ENCODE results near the gene FOXI1.

The FOXI1 gene

GRCh38 chr5:170148430-170149205, 42.9 kb downstream of the FOXI1 start:
- CTCF ChIA-PET: no interaction called here
- no peaks in the 10 kb centered on the region for H3K9me3 ChIP-seq (ENCODE audit: control extremely low read depth in 1 of 5, control insufficient read depth in 4 of 5, insufficient read depth in 2 of 5, low read depth in 1 of 5, low read length in 4 of 5)
- H3K36me3 ChIP-seq (ENCODE audit: control insufficient read depth in 4 of 4, insufficient read depth in 4 of 4, low read length in 3 of 4): no peaks in the 10 kb centered on the region
- no peak overlapping the region for H3K27ac ChIP-seq (ENCODE audit: insufficient read depth in 1 of 2, low read depth in 1 of 2, low read length in 2 of 2, poor library complexity in 1 of 2, severe bottlenecking in 2 of 2)
- H3K27me3 ChIP-seq (replicated peaks in 2 of 5; ENCODE audit: control insufficient read depth in 4 of 5, insufficient read depth in 5 of 5, low read length in 4 of 5): peaks cover 0 to 2% (median 0%) of the 10 kb centered on the region in 5 experiments
- WGBS (ENCODE audit: insufficient coverage): 76% methylated on average over 12 of the region's 12 CpGs
- no peak overlapping the region for H3K4me3 ChIP-seq (ENCODE audit: control insufficient read depth in 1 of 7, extremely low read depth in 1 of 7, insufficient read depth in 4 of 7, low read depth in 2 of 7, low read length in 6 of 7)
- H3K4me1 ChIP-seq (ENCODE audit: control extremely low read depth in 1 of 4, control insufficient read depth in 4 of 4, insufficient read depth in 4 of 4, low read length in 3 of 4): no peaks in the 10 kb centered on the region
- POLR2A ChIA-PET: no interaction called here
- DNase-seq: no peak

DNA sequence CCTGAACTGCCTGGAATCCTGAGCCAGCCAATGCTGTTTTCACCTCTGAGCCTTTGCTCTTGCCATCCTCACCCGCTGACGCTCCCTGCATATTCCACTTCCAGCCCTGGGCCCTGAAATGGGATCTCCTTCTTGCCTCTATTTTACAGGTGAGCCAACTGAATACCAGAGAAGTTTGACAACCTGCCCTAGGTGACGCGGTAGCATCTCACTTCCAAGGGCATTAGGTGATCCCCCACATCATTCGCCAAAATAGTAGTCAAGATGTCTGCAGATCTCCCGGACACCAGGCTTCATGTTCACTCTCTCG, 43.5 kb downstream of the FOXI1 start:
- WGBS (ENCODE audit: insufficient coverage): 96% methylated on average over 7 of the region's 7 CpGs
- no peak for DNase-seq
- Histone ChIP-seq H3K4me1 (ENCODE audit: control extremely low read depth in 1 of 4, control insufficient read depth in 4 of 4, insufficient read depth in 4 of 4, low read length in 3 of 4) (no peaks in the 10 kb centered on the region), H3K9me3 (ENCODE audit: control extremely low read depth in 1 of 5, control insufficient read depth in 4 of 5, insufficient read depth in 2 of 5, low read depth in 1 of 5, low read length in 4 of 5) (no peaks in the 10 kb centered on the region), H3K36me3 (ENCODE audit: control insufficient read depth in 4 of 4, insufficient read depth in 4 of 4, low read length in 3 of 4) (no peaks in the 10 kb centered on the region), H3K4me3 (ENCODE audit: control insufficient read depth in 1 of 7, extremely low read depth in 1 of 7, insufficient read depth in 4 of 7, low read depth in 2 of 7, low read length in 6 of 7) (no peak overlapping the region), H3K27me3 (replicated peaks in 2 of 5; ENCODE audit: control insufficient read depth in 4 of 5, insufficient read depth in 5 of 5, low read length in 4 of 5) (peaks cover 0 to 2% (median 0%) of the 10 kb centered on the region in 5 experiments), H3K27ac (ENCODE audit: insufficient read depth in 1 of 2, low read depth in 1 of 2, low read length in 2 of 2, poor library complexity in 1 of 2, severe bottlenecking in 2 of 2) (no peak overlapping the region)
- ChIA-PET POLR2A (no interaction called here), CTCF (no interaction called here)

DNA sequence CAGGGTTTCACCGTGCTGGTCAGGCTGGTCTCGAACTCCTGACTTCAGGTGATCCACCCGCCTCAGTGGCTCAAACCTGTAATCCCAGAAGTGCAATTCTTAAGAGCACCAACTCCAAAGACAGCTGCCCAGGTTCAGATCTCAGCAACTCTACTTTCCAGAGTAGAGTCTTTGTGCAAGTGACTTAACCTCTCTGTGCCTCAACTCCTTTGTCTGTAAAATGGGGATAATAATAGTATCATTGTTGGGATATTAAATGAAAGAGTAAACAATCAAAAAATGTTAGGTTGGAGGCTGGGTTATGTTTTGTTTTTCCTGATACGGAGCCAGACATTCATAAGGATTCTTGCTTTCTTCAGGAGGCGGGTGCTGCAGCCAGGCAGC, 45.0 kb downstream of the FOXI1 start:
- ChIA-PET CTCF (no interaction called here), POLR2A (no interaction called here)
- Histone ChIP-seq H3K9me3 (ENCODE audit: control extremely low read depth in 1 of 5, control insufficient read depth in 4 of 5, insufficient read depth in 2 of 5, low read depth in 1 of 5, low read length in 4 of 5) (no peaks in the 10 kb centered on the region), H3K27me3 (replicated peaks in 2 of 5; ENCODE audit: control insufficient read depth in 4 of 5, insufficient read depth in 5 of 5, low read length in 4 of 5) (peaks cover 0 to 2% (median 0%) of the 10 kb centered on the region in 5 experiments), H3K4me3 (ENCODE audit: control insufficient read depth in 1 of 7, extremely low read depth in 1 of 7, insufficient read depth in 4 of 7, low read depth in 2 of 7, low read length in 6 of 7) (no peak overlapping the region), H3K27ac (ENCODE audit: insufficient read depth in 1 of 2, low read depth in 1 of 2, low read length in 2 of 2, poor library complexity in 1 of 2, severe bottlenecking in 2 of 2) (no peak overlapping the region), H3K36me3 (ENCODE audit: control insufficient read depth in 4 of 4, insufficient read depth in 4 of 4, low read length in 3 of 4) (no peaks in the 10 kb centered on the region), H3K4me1 (ENCODE audit: control extremely low read depth in 1 of 4, control insufficient read depth in 4 of 4, insufficient read depth in 4 of 4, low read length in 3 of 4) (no peaks in the 10 kb centered on the region)
- DNase-seq: no peak
- WGBS (ENCODE audit: insufficient coverage): 97% methylated on average over 4 of the region's 5 CpGs

- Histone ChIP-seq H3K27ac (ENCODE audit: insufficient read depth in 1 of 2, low read depth in 1 of 2, low read length in 2 of 2, poor library complexity in 1 of 2, severe bottlenecking in 2 of 2) (no peak overlapping the region), H3K36me3 (ENCODE audit: control insufficient read depth in 4 of 4, insufficient read depth in 4 of 4, low read length in 3 of 4) (no peaks in the 10 kb centered on the region), H3K9me3 (ENCODE audit: control extremely low read depth in 1 of 5, control insufficient read depth in 4 of 5, insufficient read depth in 2 of 5, low read depth in 1 of 5, low read length in 4 of 5) (no peaks in the 10 kb centered on the region), H3K27me3 (replicated peaks in 2 of 5; ENCODE audit: control insufficient read depth in 4 of 5, insufficient read depth in 5 of 5, low read length in 4 of 5) (peaks cover 0 to 2% (median 0%) of the 10 kb centered on the region in 5 experiments), H3K4me1 (ENCODE audit: control extremely low read depth in 1 of 4, control insufficient read depth in 4 of 4, insufficient read depth in 4 of 4, low read length in 3 of 4) (no peaks in the 10 kb centered on the region), H3K4me3 (ENCODE audit: control insufficient read depth in 1 of 7, extremely low read depth in 1 of 7, insufficient read depth in 4 of 7, low read depth in 2 of 7, low read length in 6 of 7) (no peak overlapping the region)
- 93% methylated on average over 7 of the region's 7 CpGs for WGBS (ENCODE audit: insufficient coverage)
- CTCF ChIA-PET: no interaction called here
- POLR2A ChIA-PET: no interaction called here
- peak; percentile 45 to 87 (median 82) for DNase-seq
Observed at GRCh38 chr5:170151097-170151831, 45.6 kb downstream of the FOXI1 start.

DNA sequence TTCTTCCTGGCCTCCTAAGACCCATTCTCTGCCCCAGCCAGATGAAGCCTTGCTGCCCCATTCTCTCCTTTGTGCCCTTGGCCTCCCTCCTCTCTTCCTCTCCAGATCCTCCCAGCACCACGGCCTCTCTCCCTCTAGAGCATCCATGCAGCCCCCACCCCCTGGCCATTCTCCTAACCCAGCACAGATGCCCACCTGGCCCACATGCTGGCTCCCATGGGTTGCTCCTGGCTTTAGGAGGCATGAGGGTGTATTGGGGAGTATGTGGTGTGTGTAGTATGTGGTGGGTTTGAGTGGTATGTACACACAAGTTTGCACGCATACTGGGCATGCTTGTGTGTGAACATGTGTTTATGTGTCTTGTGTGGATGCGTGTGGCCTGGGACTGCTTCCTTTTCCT, 47.1 kb downstream of the FOXI1 start:
- POLR2A ChIA-PET: no interaction called here

GRCh38 chr5:170154297-170154696, 48.6 kb downstream of the FOXI1 start:
- H3K9me3 ChIP-seq (ENCODE audit: control extremely low read depth in 1 of 5, control insufficient read depth in 4 of 5, insufficient read depth in 2 of 5, low read depth in 1 of 5, low read length in 4 of 5): no peaks in the 10 kb centered on the region
- no peaks in the 10 kb centered on the region for H3K27me3 ChIP-seq (replicated peaks in 2 of 5; ENCODE audit: control insufficient read depth in 4 of 5, insufficient read depth in 5 of 5, low read length in 4 of 5)
- H3K4me3 ChIP-seq (ENCODE audit: control insufficient read depth in 1 of 7, extremely low read depth in 1 of 7, insufficient read depth in 4 of 7, low read depth in 2 of 7, low read length in 6 of 7): no peak overlapping the region
- POLR2A ChIA-PET: no interaction called here
- DNase-seq: no peak
- H3K4me1 ChIP-seq (ENCODE audit: control extremely low read depth in 1 of 4, control insufficient read depth in 4 of 4, insufficient read depth in 4 of 4, low read length in 3 of 4): no peaks in the 10 kb centered on the region
- H3K27ac ChIP-seq (ENCODE audit: insufficient read depth in 1 of 2, low read depth in 1 of 2, low read length in 2 of 2, poor library complexity in 1 of 2, severe bottlenecking in 2 of 2): no peak overlapping the region
- 97% methylated on average over 4 of the region's 4 CpGs for WGBS (ENCODE audit: insufficient coverage)
- H3K36me3 ChIP-seq (ENCODE audit: control insufficient read depth in 4 of 4, insufficient read depth in 4 of 4, low read length in 3 of 4): no peaks in the 10 kb centered on the region
- CTCF ChIA-PET: no interaction called here

More for the DNA sequence above, 47.1 kb downstream of the FOXI1 start:
- WGBS (ENCODE audit: insufficient coverage): no CpG with 5 or more reads among the region's 3 CpGs
- Histone ChIP-seq H3K4me3 (ENCODE audit: control insufficient read depth in 1 of 7, extremely low read depth in 1 of 7, insufficient read depth in 4 of 7, low read depth in 2 of 7, low read length in 6 of 7) (no peak overlapping the region), H3K36me3 (ENCODE audit: control insufficient read depth in 4 of 4, insufficient read depth in 4 of 4, low read length in 3 of 4) (no peaks in the 10 kb centered on the region), H3K27ac (ENCODE audit: insufficient read depth in 1 of 2, low read depth in 1 of 2, low read length in 2 of 2, poor library complexity in 1 of 2, severe bottlenecking in 2 of 2) (no peak overlapping the region), H3K27me3 (replicated peaks in 2 of 5; ENCODE audit: control insufficient read depth in 4 of 5, insufficient read depth in 5 of 5, low read length in 4 of 5) (peaks cover 0 to 2% (median 0%) of the 10 kb centered on the region in 5 experiments), H3K9me3 (ENCODE audit: control extremely low read depth in 1 of 5, control insufficient read depth in 4 of 5, insufficient read depth in 2 of 5, low read depth in 1 of 5, low read length in 4 of 5) (no peaks in the 10 kb centered on the region), H3K4me1 (ENCODE audit: control extremely low read depth in 1 of 4, control insufficient read depth in 4 of 4, insufficient read depth in 4 of 4, low read length in 3 of 4) (no peaks in the 10 kb centered on the region)
- no peak for DNase-seq
- CTCF ChIA-PET: no interaction called here

DNA sequence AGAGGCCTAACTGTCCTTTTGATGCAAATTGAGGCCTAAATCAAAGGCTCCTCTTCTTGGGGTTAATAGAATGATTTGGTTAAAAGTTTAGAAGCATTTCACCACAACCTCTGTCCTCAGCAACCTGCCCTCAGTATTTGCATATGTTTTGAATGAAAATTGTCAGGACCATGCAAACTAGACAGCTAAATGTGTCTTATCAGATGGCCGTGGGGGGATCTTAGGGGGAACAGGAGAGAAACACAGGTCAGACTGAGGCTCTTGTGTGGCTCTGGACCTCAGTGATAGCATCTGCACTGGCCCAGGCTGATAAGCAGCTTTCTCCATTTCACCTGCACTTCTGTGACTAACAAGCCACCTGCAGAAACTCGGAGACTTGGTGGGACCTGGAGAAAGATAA, 49.0 kb downstream of the FOXI1 start:
- H3K4me1 ChIP-seq (ENCODE audit: control extremely low read depth in 1 of 4, control insufficient read depth in 4 of 4, insufficient read depth in 4 of 4, low read length in 3 of 4): no peaks in the 10 kb centered on the region
- no peak overlapping the region for H3K27ac ChIP-seq (ENCODE audit: insufficient read depth in 1 of 2, low read depth in 1 of 2, low read length in 2 of 2, poor library complexity in 1 of 2, severe bottlenecking in 2 of 2)
- DNase-seq: no peak
- H3K36me3 ChIP-seq (ENCODE audit: control insufficient read depth in 4 of 4, insufficient read depth in 4 of 4, low read length in 3 of 4): no peaks in the 10 kb centered on the region
- 100% methylated on average over 1 of the region's 2 CpGs for WGBS (ENCODE audit: insufficient coverage)
- no peaks in the 10 kb centered on the region for H3K27me3 ChIP-seq (replicated peaks in 2 of 5; ENCODE audit: control insufficient read depth in 4 of 5, insufficient read depth in 5 of 5, low read length in 4 of 5)
- H3K4me3 ChIP-seq (ENCODE audit: control insufficient read depth in 1 of 7, extremely low read depth in 1 of 7, insufficient read depth in 4 of 7, low read depth in 2 of 7, low read length in 6 of 7): no peak overlapping the region
- no peaks in the 10 kb centered on the region for H3K9me3 ChIP-seq (ENCODE audit: control extremely low read depth in 1 of 5, control insufficient read depth in 4 of 5, insufficient read depth in 2 of 5, low read depth in 1 of 5, low read length in 4 of 5)
- CTCF ChIA-PET: no interaction called here
- POLR2A ChIA-PET: no interaction called here

All from common myeloid progenitor, CD34-positive (primary cell).